Endothelial cell of umbilical vein (primary cell): ENCODE measurements around the gene HOOK2. TPM values are rescaled to one million over a fixed set of nuclear protein-coding genes. Genes with fewer than 3 reads are reported as not detected.

ENCODE experiments used
- BruUV-seq: library from RNA; stranded (reverse); fragments of 400-500 nt; replicated peaks from 2 replicates; lab custom pipeline; 2021; lab: Mats Ljungman, UMichigan
- CTCF ChIA-PET: fragments of 300-600, 350-600 bp; sonication (Branson Sonifier 250); formaldehyde crosslinking; loops from one replicate; lab custom pipeline; 2021; ENCODE audit warnings: antibody characterized with exemption, inconsistent platforms; lab: Charles Lee
- POLR2A ChIA-PET: fragments of 300-600, 350-600 bp; sonication (Branson Sonifier 250); formaldehyde crosslinking; loops from one replicate; lab custom pipeline; 2021; ENCODE audit warnings: antibody characterized with exemption, inconsistent platforms; lab: Charles Lee
- DNase-seq: peaks from one replicate; pipeline ENCODE4 v3.0.0-alpha.2; 2011; ENCODE audit warnings: low read depth, low spot score
- FAIRE-seq: peaks from 2 replicates; lab custom pipeline; 2011; peaks lifted over from hg19 to GRCh38; lab: Jason Lieb, UNC
- H2AFZ ChIP-seq: 2 replicates; pipeline ENCODE4 v1.6.0; 2012; ENCODE audit warnings: low read depth, low read length, control low read depth, inconsistent platforms
- H3K27ac ChIP-seq: 2 replicates; pipeline ENCODE4 v1.5.1; 2011; ENCODE audit warnings: low read depth, mild to moderate bottlenecking, control low read depth, low read length, moderate library complexity; ENCODE audit not compliant: insufficient read depth
- H3K27me3 ChIP-seq, 2 experiments: 2 replicates each; pipeline versions ENCODE4 v1.6.0 to v1.6.1; 2011; ENCODE audit warnings: low read length in 2 of 2, mixed read lengths in 1 of 2; ENCODE audit not compliant: control insufficient read depth in 2 of 2, insufficient read depth in 2 of 2
- H3K36me3 ChIP-seq, 2 experiments: 2 replicates in 1 of 2; 3 replicates in 1 of 2; pipeline ENCODE4 v1.5.1; 2011; ENCODE audit warnings: low read length in 2 of 2, mild to moderate bottlenecking in 1 of 2, moderate library complexity in 1 of 2; ENCODE audit not compliant: control insufficient read depth in 2 of 2, insufficient read depth in 2 of 2; ENCODE audit errors: extremely low read depth in 1 of 2
- H3K4me1 ChIP-seq: 3 replicates; pipeline ENCODE4 v1.5.1; 2011; ENCODE audit warnings: mild to moderate bottlenecking, low read length; ENCODE audit not compliant: control insufficient read depth, insufficient read depth; ENCODE audit errors: extremely low read depth
- H3K4me2 ChIP-seq: 2 replicates; pipeline ENCODE4 v1.6.1; 2011; ENCODE audit warnings: low read length, control low read depth, mixed read lengths; ENCODE audit not compliant: insufficient read depth
- H3K4me3 ChIP-seq, 3 experiments: fragments of 200-600 bp in 1 of 3; sonication (generic), shearing (Covaris generic) in 1 of 3; replicated peaks in 1 of 3; 2 replicates each; pipeline ENCODE4 v1.5.1; 2011 to 2016; ENCODE audit warnings: control low read depth in 3 of 3, low read length in 3 of 3, mild to moderate bottlenecking in 2 of 3, inconsistent platforms in 1 of 3, low read depth in 1 of 3, moderate library complexity in 1 of 3; ENCODE audit not compliant: insufficient read depth in 1 of 3
- H3K79me2 ChIP-seq: 2 replicates; pipeline ENCODE4 v1.6.0; 2012; ENCODE audit warnings: low read length, inconsistent platforms; ENCODE audit not compliant: control insufficient read depth, insufficient read depth
- H3K9ac ChIP-seq: replicated peaks from 2 replicates; pipeline ENCODE3; 2011; ENCODE audit warnings: low read length, control low read depth; ENCODE audit not compliant: insufficient read depth; ENCODE audit errors: extremely low read depth
- H3K9me1 ChIP-seq: replicated peaks from 3 replicates; pipeline ENCODE4 v1.6.0; 2011; ENCODE audit warnings: mild to moderate bottlenecking, low read length; ENCODE audit not compliant: control insufficient read depth, insufficient read depth; ENCODE audit errors: extremely low read depth
- H3K9me3 ChIP-seq: replicated peaks from 2 replicates; pipeline ENCODE4 v1.5.1; 2012; ENCODE audit warnings: low read length, inconsistent platforms; ENCODE audit not compliant: control insufficient read depth, insufficient read depth
- H4K20me1 ChIP-seq: replicated peaks from 2 replicates; pipeline ENCODE3; 2011; ENCODE audit warnings: mild to moderate bottlenecking, low read length; ENCODE audit not compliant: control insufficient read depth, insufficient read depth; ENCODE audit errors: extremely low read depth
- EZH2 ChIP-seq: IDR thresholded peaks from 2 replicates; pipeline ENCODE4 v1.6.1; 2012; ENCODE audit warnings: borderline replicate concordance, low read depth, mild to moderate bottlenecking, moderate library complexity, low read length, inconsistent platforms; ENCODE audit not compliant: severe bottlenecking
- FOS ChIP-seq: IDR thresholded peaks from 2 replicates; pipeline ENCODE4 v1.6.1; 2011; ENCODE audit warnings: mild to moderate bottlenecking, low read length, moderate library complexity, borderline replicate concordance; ENCODE audit not compliant: insufficient read depth
- GATA2 ChIP-seq: IDR thresholded peaks from 2 replicates; pipeline ENCODE4 v1.7.0; 2011; ENCODE audit warnings: low read depth, mild to moderate bottlenecking, moderate library complexity, mixed read lengths, low read length; ENCODE audit not compliant: insufficient read length, insufficient read depth
- JUN ChIP-seq: IDR thresholded peaks from 2 replicates; pipeline ENCODE4 v1.6.1; 2011; ENCODE audit warnings: borderline replicate concordance, low read depth; ENCODE audit not compliant: insufficient read length, insufficient read depth
- MYC ChIP-seq: IDR thresholded peaks from one replicate; pipeline ENCODE4 v1.6.1; 2011; ENCODE audit warnings: mild to moderate bottlenecking, low read depth, low read length
- POLR2A ChIP-seq: IDR thresholded peaks from 2 replicates; pipeline ENCODE4 v1.6.1; 2012; ENCODE audit warnings: low read depth, mild to moderate bottlenecking, control low read depth, low read length
- POLR2AphosphoS5 ChIP-seq: IDR thresholded peaks from 2 replicates; pipeline ENCODE4 v1.6.1; 2012; ENCODE audit warnings: low read depth, mild to moderate bottlenecking, control low read depth, low read length, moderate library complexity; ENCODE audit not compliant: insufficient read depth
- dilution Hi-C: fragments of 300-500 bp; cut with MboI; formaldehyde crosslinking; loops from one replicate; pipeline ENCODE4 v1.15.0; 2019; ENCODE audit warnings: low sequenced_read_pairs; ENCODE audit not compliant: extremely low pct_ligation_motif_present
- intact Hi-C: fragments of 100-400 bp; cut with micrococcal nuclease; formaldehyde crosslinking; loops from one replicate; pipeline ENCODE4 v1.10.0; 2022
- polyA plus RNA-seq, 4 experiments: library from polyadenylated mRNA; depleted of rRNA in 3 of 4; stranded (reverse) in 3 of 4; unstranded in 1 of 4; fragments of >200 nt; gene quantifications; 2 replicates each; pipeline versions ENCODE4 v1.2.1 to v1.2.3, GENCODE V29; 2011 to 2012; ENCODE audit warnings: missing spikeins in 1 of 4
- total RNA-seq: library from RNA; stranded (reverse); gene quantifications from 2 replicates; pipeline ENCODE4 v1.2.3, GENCODE V29; 2021
- TF ChIP-seq, protein P1 (sequence below), 2 donors: IDR thresholded peaks; 1 replicate in 1 of 2; 2 replicates in 1 of 2; pipeline ENCODE4 v1.5.1; 2011; ENCODE audit warnings: low read length in 2 of 2, mild to moderate bottlenecking in 2 of 2, moderate library complexity in 2 of 2, control low read depth in 1 of 2, inconsistent platforms in 1 of 2, low read depth in 1 of 2; ENCODE audit not compliant: insufficient read depth in 1 of 2; ENCODE audit errors: extremely low read depth in 1 of 2
- TF ChIP-seq, protein P2 (sequence below): IDR thresholded peaks from 2 replicates; pipeline ENCODE4 v1.6.1; 2011; ENCODE audit not compliant: insufficient read depth, insufficient read length

The HOOK2 gene
- total and polyA plus RNA-seq, 2 donors (not counting 3 experiments of a cell fraction or from before 2014, with no cell fraction given), result 8.0 to 17.3 TPM

DNA sequence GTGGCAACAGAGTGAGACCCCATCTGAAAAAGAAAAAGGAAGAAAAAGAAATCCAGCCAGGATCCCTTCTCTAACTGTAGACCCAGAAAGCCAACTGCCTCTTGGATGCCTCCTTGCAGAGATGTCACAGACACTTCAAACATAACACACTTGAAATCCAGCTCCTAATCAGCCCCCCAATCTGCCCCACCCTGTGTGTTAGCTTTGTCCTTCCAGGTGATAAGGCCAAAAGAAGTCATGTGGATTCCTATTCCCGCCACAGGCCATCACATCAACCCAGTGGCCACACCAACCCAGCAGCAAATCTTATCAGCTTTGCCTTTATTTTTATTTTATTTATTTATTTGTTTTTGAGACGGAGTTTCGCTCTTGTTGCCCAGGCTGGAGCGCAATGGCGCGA, 15.7 kb downstream of the HOOK2 start:
- intact Hi-C loops, result loop anchor here (1.0 to 2.0 kb wide), 3 partner anchors 15 to 88 kb away; partner anchors contain the start of gene HOOK2
- Histone ChIP-seq H3K4me2 (no peak overlapping the region), H3K4me3 (no peak overlapping the region), H3K79me2 (no peaks in the 10 kb centered on the region), H3K36me3 (no peaks in the 10 kb centered on the region), H2AFZ (no peak overlapping the region), H3K9ac (no peak overlapping the region), H3K9me1 (no peaks in the 10 kb centered on the region), H3K27ac (no peak overlapping the region), H3K4me1 (no peaks in the 10 kb centered on the region), H4K20me1 (no peaks in the 10 kb centered on the region), H3K27me3 (no peaks in the 10 kb centered on the region), H3K9me3 (no peaks in the 10 kb centered on the region)
- no peak for FAIRE-seq
- no peak for DNase-seq
- ChIA-PET CTCF (interaction anchor here (0.9 to 12.6 kb wide), 18 partner anchors 9 to 174 kb away, joined by 3 to 524 read pairs (median 7); partner anchors contain the start of genes BEST2, FARSA, GET3 and HOOK2), POLR2A (interaction anchor here (1.3 kb wide), 1 partner anchor 30 kb away, joined by 4 read pairs; no protein-coding TSS in a partner anchor)
- dilution Hi-C loops, result no loop called here
- no TSS peak for BruUV-seq
- TF ChIP-seq FOS (no peak), EZH2 (no peak), POLR2AphosphoS5 (no peak), GATA2 (no peak), JUN (no peak), POLR2A (no peak), MYC (no peak)
- TF ChIP-seq, protein P1, sequence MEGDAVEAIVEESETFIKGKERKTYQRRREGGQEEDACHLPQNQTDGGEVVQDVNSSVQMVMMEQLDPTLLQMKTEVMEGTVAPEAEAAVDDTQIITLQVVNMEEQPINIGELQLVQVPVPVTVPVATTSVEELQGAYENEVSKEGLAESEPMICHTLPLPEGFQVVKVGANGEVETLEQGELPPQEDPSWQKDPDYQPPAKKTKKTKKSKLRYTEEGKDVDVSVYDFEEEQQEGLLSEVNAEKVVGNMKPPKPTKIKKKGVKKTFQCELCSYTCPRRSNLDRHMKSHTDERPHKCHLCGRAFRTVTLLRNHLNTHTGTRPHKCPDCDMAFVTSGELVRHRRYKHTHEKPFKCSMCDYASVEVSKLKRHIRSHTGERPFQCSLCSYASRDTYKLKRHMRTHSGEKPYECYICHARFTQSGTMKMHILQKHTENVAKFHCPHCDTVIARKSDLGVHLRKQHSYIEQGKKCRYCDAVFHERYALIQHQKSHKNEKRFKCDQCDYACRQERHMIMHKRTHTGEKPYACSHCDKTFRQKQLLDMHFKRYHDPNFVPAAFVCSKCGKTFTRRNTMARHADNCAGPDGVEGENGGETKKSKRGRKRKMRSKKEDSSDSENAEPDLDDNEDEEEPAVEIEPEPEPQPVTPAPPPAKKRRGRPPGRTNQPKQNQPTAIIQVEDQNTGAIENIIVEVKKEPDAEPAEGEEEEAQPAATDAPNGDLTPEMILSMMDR (IDR thresholded peaks at IDR 0.05; ENCODE audit: extremely low read depth in 1 of 2, insufficient read depth in 1 of 2, low read depth in 1 of 2, low read length in 2 of 2), result no peak
- TF ChIP-seq, protein P2, sequence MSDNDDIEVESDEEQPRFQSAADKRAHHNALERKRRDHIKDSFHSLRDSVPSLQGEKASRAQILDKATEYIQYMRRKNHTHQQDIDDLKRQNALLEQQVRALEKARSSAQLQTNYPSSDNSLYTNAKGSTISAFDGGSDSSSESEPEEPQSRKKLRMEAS, result no peak
